HG02588 (cell line): ENCODE measurements around the gene COG1.
"Not testable (repeated sequence)": the region's sequence is repeated elsewhere in the genome, so short reads cannot be mapped to it uniquely, and the experiment has no call there.

ENCODE experiments used
- ATAC-seq: cut with Tn5 transposase; IDR thresholded peaks from one replicate; pipeline ENCODE4 v1.9.1; 2021; ENCODE audit warnings: mild to moderate bottlenecking, moderate library complexity; ENCODE audit not compliant: unreplicated experiment

COG1 gene

GRCh38 chr17:73192894-73193701 lies at the start of gene COG1:
Gene COG1, plus strand, starts transcription at chr17:73193055. Its CDS starts 15 bp downstream, at chr17:73193070.
- peak; percentile 71 for ATAC-seq

GRCh38 chr17:73144209-73144608 lies 48.6 kb upstream of the COG1 start:
- not testable (repeated sequence) for ATAC-seq

GRCh38 chr17:73145641-73146040 lies 47.2 kb upstream of the COG1 start:
- ATAC-seq, result no peak

- not testable (repeated sequence) for ATAC-seq
These were observed 45.1 kb upstream of the COG1 start for GRCh38 chr17:73147791-73148190.

- ATAC-seq, result no peak
These were observed 44.1 kb upstream of the COG1 start for GRCh38 chr17:73148540-73149334.

- ATAC-seq, result not testable (repeated sequence)
These were observed 42.1 kb upstream of the COG1 start for GRCh38 chr17:73150622-73151300.

- ATAC-seq, result no peak
These were observed 40.8 kb upstream of the COG1 start for GRCh38 chr17:73151916-73152632.

GRCh38 chr17:73155410-73156165 lies 37.3 kb upstream of the COG1 start:
- ATAC-seq, result no peak

GRCh38 chr17:73156166-73156840 lies 36.6 kb upstream of the COG1 start:
- peak; percentile 82 for ATAC-seq

- ATAC-seq, result no peak
These were observed 35.9 kb upstream of the COG1 start for GRCh38 chr17:73156887-73157520.

GRCh38 chr17:73157521-73157890 lies 35.3 kb upstream of the COG1 start:
- no peak for ATAC-seq

- no peak for ATAC-seq
These were observed 34.7 kb upstream of the COG1 start for GRCh38 chr17:73158133-73158532.

GRCh38 chr17:73160980-73161630 lies 31.8 kb upstream of the COG1 start:
- ATAC-seq, result no peak

- no peak for ATAC-seq
These were observed 29.8 kb upstream of the COG1 start for GRCh38 chr17:73163043-73163442.

- no peak for ATAC-seq
These were observed 27.0 kb upstream of the COG1 start for GRCh38 chr17:73165616-73166404.

GRCh38 chr17:73166731-73167581 lies 25.9 kb upstream of the COG1 start:
- ATAC-seq, result no peak

- no peak for ATAC-seq
These were observed 24.2 kb upstream of the COG1 start for GRCh38 chr17:73168667-73169066.
